ENCODE measurements around the gene MCIDAS.

Gene MCIDAS

DNA sequence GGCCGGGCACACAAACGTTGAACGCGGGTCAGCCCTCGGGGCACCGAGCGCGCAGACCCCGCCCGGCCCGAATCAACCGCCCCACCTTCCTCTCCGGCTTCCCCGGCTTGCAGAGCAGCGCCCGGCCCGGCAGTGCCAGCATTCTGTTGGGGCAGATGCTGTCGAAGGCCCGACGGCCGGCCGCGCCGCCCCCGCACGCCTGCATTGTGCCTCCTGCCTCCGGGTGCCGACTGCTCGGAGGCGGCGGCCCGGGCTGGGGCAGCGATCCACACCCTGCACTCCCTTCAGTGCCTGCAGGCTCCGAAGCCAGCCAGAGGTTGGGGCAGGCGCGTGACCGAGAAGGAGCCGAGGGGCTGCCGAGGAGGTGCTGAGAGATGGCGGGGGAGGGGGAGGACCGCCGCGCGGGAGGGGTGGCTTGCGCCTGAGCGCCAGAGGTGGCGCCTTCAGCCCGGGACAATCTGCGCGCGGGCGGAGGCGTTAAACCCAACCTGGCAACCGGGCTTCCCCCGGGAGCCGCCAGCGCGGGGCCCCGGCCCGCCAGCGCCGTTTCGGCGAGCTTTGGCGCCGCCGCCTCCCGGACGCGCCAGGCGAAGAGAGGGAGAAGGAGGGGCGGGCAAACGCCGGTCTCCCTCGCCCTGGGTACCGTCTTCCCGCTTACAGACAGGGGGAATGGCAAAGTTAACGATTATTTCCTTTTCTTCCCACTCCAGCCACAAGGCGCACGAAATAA lies at the start of gene MCIDAS:
TSS of gene MCIDAS (minus strand) at position 382 of the 730 bp plus-strand sequence. CDS start at position 205, 177 bp downstream.
- peak; percentile 25 for DNase-seq

DNA sequence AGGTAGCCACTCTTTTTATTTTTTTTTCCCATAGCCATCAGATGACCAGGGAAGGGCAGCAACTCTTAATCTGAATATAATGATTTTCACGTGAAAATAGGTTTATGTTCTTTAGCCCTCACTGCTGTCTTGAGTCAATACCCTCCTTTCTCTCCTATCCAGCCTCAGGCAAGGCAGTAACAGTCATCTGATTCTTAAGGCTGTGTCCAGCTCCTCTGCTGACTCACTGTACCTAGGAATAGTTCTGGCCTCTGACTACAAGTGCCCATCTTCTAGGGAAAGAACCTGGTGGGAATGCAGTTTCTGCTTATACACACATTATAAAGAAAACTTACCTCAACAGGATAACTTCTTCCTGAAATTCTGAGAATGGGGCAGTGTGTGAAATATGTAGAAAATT lies 49.7 kb upstream of the MCIDAS start:
- DNase-seq, result no peak

DNA sequence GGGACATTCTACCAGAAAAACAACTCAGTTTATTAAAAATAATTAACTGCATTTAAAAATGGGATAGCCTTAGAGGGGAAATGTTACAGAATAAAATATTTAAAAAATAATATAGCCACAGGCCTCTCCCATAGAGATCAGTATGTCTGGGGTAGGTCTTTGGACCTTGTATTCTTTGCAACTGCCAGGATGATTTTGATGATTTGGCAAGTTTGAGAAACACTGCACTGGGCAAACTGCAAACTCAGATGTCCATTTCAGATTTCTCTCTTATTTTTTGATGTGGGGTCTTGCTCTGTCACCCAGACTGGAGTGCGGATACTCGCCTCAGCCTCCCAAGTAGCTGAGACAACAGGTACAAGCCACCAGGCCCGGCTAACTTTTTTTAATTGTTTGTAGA lies 31.2 kb upstream of the MCIDAS start:
- no peak for DNase-seq

DNA sequence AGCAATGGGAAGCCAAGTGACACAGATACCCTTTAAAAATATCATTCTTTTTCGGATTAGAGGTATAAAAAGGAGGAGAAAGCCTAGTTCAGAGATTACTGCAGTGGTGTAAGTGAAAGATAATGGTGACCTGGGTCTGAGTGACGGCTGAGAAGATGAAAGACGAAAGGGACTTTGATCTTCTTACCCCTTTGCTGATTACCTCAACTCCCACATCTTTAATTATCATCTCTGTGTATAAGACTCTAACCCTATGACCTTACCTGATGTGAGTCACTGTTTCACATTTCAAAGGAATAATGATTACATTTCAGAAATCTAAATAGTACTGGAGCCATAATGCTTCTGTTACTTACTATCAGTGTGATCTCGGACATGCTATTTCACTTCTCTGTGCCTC lies 27.7 kb upstream of the MCIDAS start:
- no peak for DNase-seq

DNA sequence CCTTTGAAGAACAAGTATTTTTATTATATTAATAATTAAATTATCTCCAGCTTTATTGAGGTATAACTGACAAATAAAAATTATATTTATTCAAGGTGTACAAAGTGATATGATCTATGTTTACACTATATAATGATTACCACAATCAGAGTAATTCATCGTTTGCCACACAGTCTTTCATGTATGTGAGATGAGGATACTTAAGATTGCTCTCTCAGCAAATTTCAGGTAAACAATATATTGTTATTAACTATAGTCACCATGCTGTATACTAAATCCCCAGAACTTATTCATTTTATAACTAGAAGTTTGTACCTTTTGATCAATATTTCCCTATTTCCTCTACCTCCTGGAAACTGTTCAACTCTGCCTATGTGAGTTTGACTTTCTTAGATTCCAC lies 22.9 kb upstream of the MCIDAS start:
- no peak for DNase-seq

DNA sequence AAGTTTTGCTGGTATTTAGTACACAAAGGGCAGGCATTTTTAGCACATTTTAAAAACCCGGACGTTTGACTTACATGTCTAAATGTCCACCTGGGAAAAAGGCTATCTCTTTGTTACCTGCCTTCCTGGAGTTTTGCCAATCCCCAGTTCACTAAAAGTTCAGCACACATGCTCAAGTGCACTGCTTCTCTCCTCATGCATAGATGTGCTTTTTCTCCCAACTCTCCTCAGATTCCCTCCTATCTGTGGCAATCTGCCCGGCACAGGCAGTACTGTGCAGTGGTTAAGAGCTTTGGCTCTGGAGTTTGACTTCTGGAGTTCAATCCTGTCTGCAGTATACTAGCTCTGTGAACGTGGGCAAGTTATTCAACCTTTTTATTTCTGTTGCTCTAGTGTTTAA lies 14.6 kb upstream of the MCIDAS start:
- no peak for DNase-seq

DNA sequence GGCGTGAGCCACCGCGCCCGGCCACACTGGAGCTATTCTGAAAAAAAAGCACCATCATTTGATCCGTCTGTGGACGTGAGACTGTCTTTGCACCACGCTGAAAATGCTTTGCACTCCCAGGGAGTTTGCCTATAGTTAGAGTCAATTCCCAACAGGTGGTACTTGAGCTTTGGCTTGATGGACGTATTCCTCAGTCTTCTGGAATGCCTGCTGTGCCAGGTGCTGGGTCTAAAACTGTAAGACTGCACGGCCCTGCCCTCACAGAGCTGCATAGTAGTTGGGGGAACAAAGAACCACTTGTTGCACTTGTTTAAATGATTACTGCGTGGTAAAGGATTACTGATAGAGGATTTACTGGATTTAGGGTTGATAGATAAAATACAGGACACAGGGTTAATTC lies 9.7 kb upstream of the MCIDAS start:
- no peak for DNase-seq

DNA sequence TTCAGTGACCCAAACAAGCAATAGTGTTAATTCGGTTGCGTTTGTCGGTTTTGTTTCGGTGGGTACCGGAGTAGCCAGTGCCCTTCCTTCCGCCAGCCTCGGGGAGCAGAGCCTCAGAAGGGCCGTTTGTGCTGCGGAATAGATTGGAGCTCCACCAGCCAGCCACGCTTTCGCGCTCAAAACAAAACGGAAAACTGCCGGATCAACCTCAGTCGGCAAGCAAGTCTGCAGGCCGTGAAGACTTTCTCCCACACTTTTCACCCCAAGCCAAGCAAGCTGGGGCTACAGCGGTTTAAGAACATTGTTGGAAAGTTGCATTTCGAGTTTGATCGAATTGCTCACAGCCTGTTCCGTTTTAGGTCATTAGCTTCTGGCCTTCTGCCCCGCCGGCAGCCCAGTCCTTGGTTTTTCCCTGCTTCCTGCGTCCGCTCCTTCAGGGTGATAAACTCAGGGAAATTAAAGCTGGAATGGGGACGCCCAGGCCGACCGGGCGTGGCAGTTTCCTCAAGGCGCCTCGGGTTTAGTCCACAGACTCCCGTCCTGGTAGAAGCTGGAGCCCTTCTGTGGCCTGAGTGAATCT lies 7.1 kb upstream of the MCIDAS start:
- no peak for DNase-seq

DNA sequence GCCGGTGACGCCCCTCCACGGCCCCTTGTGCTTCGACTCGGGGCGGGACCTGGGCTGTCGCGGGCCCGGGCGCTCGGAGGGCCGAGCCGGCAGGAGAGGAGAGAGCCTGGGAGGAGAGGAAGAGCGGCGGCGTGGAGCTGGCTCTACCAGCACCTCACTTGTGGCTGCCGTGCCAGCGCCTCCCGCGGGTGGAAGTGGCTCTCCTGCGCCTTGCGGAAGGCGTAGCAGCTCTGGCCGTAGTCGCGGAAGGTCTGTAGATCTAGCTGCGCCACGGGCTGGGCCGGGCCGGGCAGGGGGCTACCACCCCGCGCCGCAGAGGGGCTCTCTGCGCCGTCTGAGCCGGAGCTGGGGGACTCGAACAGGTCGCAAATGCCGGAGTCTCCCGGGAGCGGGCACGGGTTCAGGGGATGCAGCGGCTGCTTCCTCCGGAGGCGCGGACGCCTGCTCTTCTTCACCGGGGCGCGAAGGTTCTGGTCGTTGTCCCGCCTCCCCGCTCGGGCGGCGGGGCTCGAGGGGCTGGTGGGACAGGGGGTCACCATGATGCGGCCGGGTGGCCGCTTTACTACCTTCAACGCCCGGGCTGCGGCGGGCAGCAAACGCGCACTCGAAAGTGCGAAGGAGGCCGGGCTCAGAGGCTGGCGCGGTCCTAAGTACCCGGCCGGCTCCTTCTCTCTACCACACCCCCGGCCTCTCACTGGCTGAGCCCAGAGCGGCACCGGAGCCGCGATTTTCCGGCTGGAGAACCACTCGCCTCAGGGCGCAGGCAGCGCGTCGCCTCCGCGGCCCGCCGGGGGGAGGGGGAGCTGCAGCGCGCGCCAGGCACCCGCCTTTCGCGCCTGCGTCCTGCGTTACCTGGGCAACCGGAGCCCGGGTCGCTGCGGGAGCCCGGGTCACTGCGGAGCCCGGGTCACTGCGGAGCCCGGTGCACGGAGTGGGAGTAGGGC lies 6.1 kb upstream of the MCIDAS start, which contains the start of gene CCNO:
TSS of gene CCNO (minus strand) at position 624 of the 944 bp plus-strand sequence. CDS start at position 539, 85 bp downstream.
- DNase-seq, result peak; percentile 56

DNA sequence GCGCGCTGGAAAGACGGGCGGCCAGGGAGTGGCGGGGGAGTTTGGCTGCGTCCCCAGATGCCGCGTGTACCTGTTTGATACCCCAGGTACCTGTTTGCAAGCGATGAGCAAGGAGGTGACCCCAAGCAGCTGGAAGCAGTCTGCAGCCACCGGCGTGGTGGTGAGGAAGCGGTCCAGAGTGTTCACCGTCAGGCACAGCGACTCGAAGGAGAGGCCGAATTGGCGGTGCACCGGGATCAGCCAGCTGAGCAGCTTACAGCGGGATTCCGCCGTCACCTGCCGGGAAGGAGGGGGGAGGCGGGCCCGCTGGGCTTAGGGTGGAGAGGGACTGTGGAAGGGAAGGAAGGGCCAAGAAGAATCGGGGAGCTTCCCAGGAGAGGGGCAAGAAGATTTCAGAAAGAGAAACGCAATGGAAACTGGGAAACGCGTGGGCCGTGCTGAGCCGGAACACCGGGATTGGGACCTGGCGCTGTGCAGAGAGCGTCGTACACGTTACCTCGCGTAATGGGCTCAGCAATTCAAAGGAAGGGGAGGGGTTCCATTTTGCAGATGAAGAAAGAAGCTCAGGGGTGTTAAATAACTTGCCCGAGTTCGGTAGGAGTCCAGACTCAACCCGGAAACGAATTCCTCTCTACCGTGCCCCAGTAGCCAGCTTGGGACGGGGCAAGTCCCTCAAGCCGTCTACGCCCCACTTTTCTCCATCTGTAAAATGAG lies 5.3 kb upstream of the MCIDAS start:
- no peak for DNase-seq

DNA sequence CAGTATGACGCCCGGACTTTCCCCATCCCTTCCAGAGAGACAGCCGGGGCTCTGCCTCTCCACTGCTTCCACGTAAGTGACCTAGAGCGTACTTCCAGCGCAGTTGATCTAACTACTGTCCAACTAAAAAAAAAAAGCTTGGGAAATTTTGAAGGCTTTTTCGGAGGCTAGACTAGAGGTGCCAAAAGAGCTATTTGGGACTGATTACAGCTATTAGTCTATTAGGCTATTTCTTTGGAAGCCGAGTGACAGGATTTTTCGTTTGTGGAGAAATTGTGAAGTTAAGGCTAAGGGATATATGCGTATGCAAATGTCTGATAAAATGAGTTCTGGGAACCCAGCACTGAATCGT lies 4.8 kb upstream of the MCIDAS start:
- DNase-seq, result no peak

DNA sequence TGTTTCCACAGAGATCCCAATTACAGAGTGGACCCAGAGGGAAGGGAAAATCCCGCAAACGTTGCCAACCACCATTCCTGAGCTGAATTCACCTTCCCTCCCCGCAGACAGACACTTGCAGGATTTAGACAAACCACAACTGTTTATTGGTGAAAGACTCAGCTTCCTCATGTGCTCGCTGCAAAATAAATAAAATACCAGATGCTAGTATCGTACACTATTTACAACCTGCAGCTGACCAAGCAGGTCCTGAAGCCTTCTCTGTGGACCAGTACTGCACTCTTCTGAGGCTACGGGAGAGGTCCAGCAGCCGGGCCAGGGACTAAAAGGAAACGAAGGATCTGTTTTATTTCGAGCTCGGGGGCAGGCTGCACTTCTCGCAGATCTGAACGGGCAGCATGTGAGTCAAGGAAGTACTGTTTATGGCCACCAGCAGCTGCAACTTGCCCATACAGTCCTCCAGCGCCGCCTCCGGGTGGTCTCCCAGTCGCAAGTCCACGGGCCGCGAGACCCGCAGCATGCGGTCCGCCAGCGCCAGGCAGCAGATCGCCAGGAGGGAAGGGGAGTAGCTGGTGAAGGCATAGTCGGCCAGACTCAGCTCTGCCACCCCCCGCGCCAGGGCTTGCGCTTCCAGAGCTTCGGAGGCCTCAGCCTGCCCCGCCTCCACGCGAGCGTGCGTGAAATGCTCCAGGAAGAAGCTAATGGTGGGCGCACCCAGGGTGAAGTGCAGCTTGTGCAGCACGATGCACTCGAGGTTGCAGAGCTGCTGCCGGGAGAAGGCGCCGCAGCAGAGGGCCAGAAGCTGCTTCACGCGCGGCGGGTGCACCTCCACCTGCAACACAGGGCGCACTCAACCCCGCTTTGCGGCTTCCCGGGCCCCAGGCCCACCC lies 4.2 kb upstream of the MCIDAS start:
- DNase-seq, result no peak

DNA sequence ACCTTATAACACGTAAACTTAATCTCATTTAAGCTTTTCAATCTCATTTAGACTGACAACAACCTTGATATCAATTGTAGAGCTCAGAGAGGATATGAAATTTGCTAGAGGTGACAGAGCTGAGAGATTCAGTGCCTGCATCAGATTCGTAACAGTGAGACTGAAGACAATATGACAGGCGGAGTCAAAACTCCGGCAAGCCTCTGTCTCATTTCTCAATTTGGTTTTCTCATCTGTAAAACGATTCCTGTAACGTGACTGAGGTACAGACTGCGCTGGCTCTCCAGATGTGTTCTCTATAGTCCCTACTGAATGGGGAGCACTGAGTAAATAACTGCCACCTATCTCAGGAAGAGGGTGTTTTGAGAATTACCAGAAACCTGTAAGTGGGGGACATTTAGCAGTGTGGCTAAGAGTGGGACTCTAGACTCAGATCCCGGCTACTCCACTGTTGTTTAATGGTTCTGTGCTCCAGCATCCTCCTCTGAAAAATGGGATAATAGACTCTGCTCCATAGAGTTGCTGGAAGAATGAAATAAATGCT lies 3.0 kb upstream of the MCIDAS start:
- no peak for DNase-seq

DNA sequence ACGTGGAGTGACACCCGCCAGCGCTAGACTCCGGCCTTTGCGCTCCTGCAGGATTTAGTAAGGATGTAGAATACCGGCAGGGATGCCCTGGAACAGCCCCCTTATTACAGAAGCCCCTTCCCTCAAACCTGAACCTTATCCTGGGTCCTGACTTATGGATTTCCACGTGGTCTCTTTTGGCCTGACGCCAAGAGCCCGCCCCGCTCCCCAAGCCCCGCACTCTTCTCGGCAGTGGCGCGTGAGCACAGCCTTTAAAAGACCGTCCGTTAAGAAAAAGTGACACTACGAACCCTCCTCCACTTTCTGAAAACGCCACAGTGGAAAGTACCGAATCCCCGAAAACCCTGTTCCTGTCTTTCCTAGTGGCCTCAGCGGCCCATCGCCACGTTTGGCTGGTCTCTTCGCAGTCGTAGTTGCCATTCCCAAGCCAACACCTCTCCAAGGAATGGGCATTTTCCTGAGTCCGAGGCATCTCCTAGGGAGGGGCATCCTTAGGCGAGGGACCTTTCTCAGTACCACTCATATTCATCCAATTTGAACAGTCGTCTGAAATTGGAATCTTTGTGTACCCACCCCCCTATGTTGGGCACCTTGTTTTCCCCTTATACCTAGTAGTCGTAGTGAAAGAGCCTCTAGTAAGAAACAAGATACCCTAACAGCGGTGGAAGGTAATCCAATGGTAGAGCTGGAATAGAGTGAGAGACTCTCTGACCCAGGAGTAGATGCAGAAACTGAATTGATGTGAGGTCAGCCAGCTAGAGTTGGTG lies 732 bp upstream of the MCIDAS start:
- no peak for DNase-seq

DNA sequence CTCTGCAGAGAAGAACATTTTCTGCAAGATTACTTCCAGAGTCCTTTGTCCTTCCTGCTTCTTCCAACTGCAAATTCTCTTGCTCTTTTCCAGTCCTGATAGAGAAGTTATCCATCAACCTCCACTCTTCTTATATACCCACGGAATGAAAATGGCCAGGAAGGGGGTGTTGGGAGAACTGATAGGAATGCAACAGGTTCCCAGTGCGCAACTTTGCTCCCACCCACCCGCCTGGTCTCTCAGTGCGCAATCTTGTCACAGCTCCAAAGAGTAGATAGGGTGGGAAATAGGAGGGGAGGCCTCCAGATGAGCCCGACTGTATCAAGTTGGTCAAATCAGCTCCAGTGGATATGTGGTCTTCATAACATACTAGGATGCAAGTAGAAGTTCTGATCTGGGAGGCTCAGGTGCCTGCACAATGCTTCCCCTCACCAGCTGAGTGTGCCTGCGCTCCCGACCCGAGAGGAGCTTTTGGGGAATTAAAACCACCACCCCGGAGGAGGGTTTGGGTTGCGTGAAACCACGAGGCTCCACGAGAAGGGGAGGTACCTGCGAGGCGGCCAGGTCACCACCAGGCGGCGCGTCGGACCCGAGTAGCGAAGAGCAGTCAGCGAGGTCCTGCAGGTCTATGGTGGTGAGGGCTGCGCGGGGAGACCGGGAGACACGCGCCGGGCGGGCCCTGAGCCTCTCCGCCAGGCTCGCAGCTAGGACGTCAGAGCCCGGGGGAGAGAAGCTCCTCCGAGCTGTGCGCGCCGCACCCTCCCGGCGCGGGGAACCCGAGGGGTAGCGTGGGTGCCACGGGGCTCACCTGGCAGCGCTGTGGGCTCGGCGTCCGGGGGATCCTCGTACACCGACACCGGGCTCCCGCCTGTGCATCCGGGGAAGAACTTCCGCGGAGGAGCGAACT lies 835 bp downstream of the MCIDAS start:
- DNase-seq, result peak; percentile 43

DNA sequence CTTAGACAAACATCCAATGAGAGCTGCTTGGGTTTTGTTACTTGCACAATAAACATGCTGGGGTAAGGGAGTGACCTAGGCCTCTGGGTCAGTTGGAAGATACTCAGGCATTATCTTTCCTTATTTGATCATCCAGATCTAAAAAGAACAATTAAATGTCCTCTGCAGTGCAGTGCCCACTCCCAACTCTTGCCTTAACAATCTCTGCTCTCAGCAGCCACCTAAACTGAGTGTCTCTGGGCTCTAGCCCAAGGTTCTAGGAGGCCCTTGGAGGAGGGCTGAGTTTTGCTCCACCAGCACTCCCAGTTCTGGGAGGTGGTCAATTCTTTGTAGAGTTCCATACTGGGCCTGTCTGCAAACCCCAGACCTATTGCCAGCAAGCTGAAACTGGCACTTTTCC lies 1.8 kb downstream of the MCIDAS start:
- DNase-seq, result no peak

DNA sequence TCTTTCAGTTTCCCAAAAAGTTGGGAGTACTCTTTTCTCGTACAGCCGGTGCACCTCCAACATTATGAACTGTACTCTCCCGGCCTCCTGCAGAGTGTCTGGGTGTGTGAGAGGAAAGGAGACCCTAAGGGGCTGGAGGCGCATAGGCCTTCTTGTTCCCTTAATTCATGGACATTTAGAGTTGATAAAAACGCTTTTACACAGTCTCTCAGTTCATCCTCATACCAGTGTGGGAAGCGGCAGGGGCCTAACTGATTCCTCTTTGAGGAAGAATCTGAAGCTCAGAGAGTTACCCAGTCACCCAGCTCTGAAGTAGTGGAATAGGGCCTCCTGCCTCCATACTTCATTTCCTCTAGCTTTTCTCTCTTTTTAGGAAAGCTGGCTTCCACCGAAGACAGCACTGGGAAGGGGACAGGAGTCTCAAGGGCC lies 3.3 kb downstream of the MCIDAS start:
- no peak for DNase-seq

DNA sequence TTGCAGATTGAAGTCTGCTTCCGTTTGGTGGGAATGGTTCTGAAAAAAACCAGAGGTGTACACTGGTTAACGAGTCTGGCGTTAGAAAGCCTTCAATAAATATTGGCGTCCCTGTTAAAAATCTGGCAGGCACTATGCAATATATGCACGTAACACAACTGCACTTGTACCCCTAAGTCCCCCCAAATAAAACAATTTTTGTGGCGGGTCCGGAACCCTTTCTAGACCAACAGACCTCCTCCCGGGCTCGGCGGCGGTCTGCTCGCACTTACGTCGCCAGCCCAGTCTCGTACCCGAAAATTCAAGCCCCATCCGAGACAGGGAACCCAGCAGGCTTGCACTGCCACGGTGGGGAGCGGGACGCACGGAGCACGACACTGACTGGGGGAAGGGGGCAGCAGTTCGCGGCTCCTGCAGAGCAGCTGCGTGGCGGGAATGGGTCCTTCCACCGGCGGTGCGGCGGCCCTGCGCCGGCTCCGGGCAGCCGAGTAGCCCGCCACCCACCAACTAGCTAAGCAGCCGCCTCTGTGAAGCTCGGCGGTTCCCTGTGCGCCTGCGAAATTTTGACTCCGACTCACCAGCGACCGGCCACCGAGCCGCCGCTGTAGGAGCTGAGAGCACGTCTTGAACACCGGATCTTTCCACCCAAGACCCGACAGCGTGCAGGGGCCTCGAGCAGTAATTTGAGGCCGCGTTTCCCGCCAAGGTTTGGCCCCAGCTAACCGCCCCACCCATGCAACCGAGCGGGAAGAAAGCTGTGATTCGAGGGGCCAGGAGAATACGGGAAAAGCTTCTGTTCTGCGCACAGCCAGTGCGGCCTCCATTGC lies 3.9 kb downstream of the MCIDAS start:
- no peak for DNase-seq

All from fibroblast of skin of right quadriceps (primary cell).